Activated T-helper 2 cell treated with anti-CD3 and anti-CD28 coated beads, Interferon-gamma antibody, Interleukin-2, Interleukin-4, amounts not matched to agents 10 μg/mL and 5 μg/mL and 100 μg/mL, durations not matched to agents 14 hours and 24 hours and 36 hours (primary cell): ENCODE results near the gene ELF1. TPM values are rescaled to one million over a fixed set of nuclear protein-coding genes. Genes with fewer than 3 reads are reported as not detected.

Experiments
- DNase-seq: peaks from one replicate; pipeline ENCODE4 v3.0.0; 2021; ENCODE audit warnings: low spot score
- H3K27ac Mint-ChIP-seq: one replicate; pipeline ENCODE4 v1.8.0; 2021; ENCODE audit warnings: mixed read lengths
- H3K27me3 Mint-ChIP-seq: one replicate; pipeline ENCODE4 v1.8.0; 2021; ENCODE audit warnings: low read depth, mixed read lengths
- H3K36me3 Mint-ChIP-seq: one replicate; pipeline ENCODE4 v1.8.0; 2021; ENCODE audit warnings: low read depth, mixed read lengths
- H3K4me1 Mint-ChIP-seq: one replicate; pipeline ENCODE4 v1.8.0; 2021; ENCODE audit warnings: low read depth, mixed read lengths
- H3K4me3 Mint-ChIP-seq: one replicate; pipeline ENCODE4 v1.8.0; 2021; ENCODE audit warnings: low read depth, mild to moderate bottlenecking, moderate library complexity, mixed read lengths
- H3K9me3 Mint-ChIP-seq: one replicate; pipeline ENCODE4 v1.8.0; 2021; ENCODE audit warnings: mixed read lengths
- intact Hi-C: fragments of 100-400 bp; cut with micrococcal nuclease; formaldehyde crosslinking; loops from one replicate; pipeline ENCODE4 v1.15.1; 2023
- total RNA-seq: library from RNA; stranded (reverse); gene quantifications from 2 replicates; pipeline ENCODE4 v1.2.3, GENCODE V29; 2022

The ELF1 gene
- total RNA-seq, 1 donor from 2014 or later, result 68.1 TPM

DNA sequence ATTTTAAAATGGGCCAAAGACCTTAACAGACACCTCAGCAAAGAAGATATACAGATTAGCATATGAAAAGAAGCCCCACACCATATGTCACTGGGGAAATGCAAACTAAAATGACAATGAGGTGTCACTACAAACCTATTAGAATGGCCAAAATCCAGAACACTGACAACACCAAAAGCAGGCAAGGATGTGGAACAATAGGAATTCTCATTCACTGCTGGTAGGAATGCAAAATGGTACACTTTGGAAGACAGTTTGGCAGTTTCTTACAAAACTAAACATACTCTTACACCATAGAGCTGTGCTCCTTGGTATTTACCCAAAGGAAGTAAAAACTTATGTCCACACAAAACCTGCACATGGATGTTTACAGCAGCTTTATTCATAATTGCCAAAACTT lies 23.1 kb downstream of the ELF1 start:
- intact Hi-C loops, result loop anchor here (1.0 to 2.0 kb wide), 2 partner anchors 9 to 13 kb away; no protein-coding TSS in a partner anchor
- Mint-ChIP-seq H3K9me3 (no peaks in the 10 kb centered on the region), H3K4me1 (peaks cover 72% of the 10 kb centered on the region), H3K4me3 (no peak overlapping the region), H3K27ac (peak overlapping the region; percentile 81), H3K27me3 (no peaks in the 10 kb centered on the region), H3K36me3 (peaks cover 56% of the 10 kb centered on the region)
- no peak for DNase-seq

DNA sequence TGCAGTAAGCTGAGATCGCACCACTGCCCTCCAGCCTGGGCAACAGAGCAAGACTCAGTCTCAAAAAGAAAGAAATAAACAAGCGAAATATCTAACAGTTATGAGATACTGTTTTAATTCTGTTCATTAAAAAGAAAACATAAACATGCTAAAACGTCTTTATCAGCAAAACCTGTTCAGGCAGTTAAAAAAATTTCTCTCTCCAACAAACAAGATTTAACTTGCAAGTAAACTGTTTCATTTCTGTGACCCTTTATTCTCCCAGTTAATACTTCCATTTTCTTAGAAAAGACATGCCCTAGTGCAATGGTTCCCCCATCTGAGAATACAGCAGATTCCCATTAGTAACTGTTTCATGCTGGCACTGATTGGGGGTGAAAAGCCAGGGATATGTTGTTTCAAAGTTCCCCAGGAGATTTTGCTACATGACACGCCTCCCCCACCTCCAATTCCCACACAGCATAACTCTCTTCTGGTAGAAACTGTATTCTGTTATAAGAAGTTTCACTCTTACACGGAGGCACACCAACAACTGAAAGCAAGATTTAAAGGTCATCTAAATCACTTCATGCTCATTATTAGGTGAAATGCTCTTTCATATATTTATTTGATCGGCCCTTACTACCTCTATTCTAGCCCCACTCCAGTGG lies 24.4 kb downstream of the ELF1 start:
- H3K4me1 Mint-ChIP-seq, result peaks cover 71% of the 10 kb centered on the region

DNA sequence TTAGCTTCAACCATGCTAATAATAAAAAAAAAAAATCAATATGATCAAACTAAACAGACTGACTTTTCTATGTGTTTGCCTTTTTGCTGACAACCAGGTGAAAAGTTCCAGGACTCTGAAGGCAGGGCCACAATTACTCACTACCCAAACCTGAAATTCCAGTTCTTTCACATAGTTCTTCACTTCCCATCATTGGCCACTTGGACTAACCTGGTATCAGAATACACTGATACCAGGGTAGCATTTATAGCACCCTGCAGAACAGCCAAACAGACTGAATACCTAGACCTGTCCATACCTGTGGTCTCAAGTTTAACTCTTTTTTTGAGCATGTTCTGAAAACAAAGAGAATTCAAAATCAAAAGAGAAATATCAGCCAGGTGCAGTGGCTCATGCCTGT lies 25.1 kb downstream of the ELF1 start:
- intact Hi-C loops, result loop anchor here (2.0 kb wide), 1 partner anchor 19 kb away; no protein-coding TSS in a partner anchor
- Mint-ChIP-seq H3K4me1 (peaks cover 65% of the 10 kb centered on the region), H3K4me3 (no peak overlapping the region), H3K27me3 (no peaks in the 10 kb centered on the region), H3K9me3 (no peaks in the 10 kb centered on the region), H3K36me3 (peaks cover 40% of the 10 kb centered on the region), H3K27ac (peak overlapping the region; percentile 37)
- no peak for DNase-seq

More for the DNA sequence above, 24.4 kb downstream of the ELF1 start:
- DNase-seq, result no peak
- Mint-ChIP-seq H3K27ac (peak overlapping the region; percentile 81), H3K27me3 (no peaks in the 10 kb centered on the region), H3K4me3 (peak overlapping the region; percentile 28), H3K36me3 (peaks cover 48% of the 10 kb centered on the region), H3K9me3 (no peaks in the 10 kb centered on the region)
- intact Hi-C loops, result loop anchor here (1.0 kb wide), 1 partner anchor 11 kb away; no protein-coding TSS in a partner anchor

DNA sequence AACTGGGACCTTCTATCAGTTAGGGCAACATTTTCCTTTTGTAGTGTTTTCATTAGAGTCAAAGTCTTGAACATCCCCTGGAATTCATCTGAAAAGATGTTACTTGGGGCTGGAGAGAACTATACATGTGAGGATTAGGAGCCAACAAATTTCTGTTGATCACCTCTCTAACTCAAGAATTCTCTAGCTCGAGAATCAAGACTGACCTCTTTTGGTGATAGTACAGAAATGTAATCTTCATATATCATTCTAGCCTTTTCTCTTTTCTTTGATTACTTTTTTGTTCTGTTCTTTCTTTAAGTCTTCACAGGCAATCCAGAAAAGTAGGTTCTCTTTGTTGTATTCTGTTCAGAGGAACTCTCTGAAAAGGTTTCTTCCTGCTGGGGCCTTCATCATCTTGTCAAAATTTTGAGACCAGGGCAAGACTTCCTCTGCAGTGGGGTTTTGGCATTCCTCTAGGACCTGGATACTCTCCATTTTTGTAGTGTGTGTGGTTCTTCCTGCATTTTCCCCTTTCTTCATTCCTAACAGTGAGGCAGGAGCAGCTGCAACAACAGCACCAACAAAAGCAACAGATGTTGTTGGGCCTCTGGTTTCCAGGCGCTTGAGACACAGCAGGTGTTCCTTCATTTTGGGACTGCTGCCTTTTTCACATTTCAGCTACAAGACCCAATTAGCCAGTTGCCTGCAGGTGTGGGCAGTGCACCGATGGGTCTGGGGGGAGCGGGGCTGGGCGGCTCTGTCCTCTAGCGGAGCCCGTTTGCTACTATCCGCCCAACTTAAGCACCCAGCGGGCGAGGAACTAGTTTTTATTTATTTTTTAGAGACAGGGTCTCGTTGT lies 26.2 kb downstream of the ELF1 start:
- H3K4me1 Mint-ChIP-seq, result peaks cover 64% of the 10 kb centered on the region
- no peak for DNase-seq
- H3K27me3 Mint-ChIP-seq, result no peaks in the 10 kb centered on the region
- intact Hi-C loops, result loop anchor here (2.0 kb wide), 1 partner anchor 18 kb away; no protein-coding TSS in a partner anchor
- peaks cover 44% of the 10 kb centered on the region for H3K36me3 Mint-ChIP-seq
- H3K9me3 Mint-ChIP-seq, result no peaks in the 10 kb centered on the region
- H3K4me3 Mint-ChIP-seq, result no peak overlapping the region
- peak overlapping the region; percentile 68 for H3K27ac Mint-ChIP-seq

DNA sequence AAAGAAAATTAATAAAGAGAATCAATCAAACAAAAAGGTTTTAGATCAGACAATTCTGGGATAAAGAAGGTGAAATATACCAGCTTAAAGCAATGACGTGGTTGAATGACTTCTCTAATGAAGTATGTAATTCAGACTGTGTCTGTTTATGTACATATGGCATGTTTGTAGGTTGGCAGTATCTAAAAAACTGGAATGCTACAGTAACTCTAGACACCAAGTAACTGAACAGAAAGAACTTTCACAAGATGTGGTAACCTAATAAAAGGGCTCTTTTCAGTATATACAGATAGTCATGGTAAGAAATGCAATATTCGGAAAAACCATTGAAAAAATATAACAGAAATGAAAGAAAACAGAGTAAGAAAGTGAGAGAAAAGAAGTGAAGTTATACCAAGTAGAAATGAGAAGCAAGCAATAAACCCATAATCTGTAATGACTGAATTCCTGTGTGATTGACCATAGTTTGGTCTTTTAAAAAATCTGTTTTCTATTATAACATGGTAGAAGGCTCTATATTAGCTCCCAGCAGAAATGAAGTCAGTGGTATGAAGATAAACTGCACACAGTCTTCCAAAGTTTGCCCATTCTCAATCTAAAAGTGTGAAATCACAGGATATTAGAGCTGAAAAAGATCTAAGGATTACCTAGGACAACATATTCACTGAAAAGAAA lies 31.4 kb downstream of the ELF1 start:
- peaks cover 58% of the 10 kb centered on the region for H3K4me1 Mint-ChIP-seq
- intact Hi-C loops, result no loop called here

DNA sequence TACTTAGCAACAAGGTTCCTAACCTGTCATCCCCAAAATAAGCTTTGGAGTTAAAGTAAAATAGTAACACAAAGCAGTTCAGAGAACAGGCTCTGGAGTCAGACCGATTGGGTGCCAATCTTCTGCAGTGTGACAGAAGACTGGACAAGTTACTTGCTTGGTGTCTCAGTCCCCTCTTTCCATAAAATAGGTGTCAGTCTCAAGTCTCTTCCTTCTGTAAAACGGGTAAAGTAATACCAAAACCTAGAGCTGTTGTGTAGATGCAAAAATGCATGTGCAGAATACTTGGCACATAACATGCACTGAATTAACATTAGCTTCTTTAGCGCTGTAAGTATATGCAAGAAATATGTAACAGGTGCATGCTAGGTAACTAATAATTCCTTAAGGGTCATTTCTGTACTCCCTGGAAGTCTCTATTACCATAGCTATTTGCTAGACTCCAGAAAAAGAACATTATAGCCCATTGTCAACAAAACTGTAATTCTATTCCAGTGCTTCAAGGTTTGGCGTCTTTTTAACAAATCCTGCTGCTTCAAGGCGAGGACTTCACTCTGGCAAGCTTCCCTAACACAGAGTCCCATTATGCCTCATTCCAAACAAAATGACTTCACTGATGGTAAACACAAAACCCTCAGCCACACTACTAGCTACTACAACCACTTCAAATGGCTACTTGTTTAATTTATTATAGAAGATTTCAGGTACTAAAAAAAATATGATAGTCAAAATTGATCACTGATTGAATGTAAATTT lies 32.8 kb downstream of the ELF1 start:
- peaks cover 54% of the 10 kb centered on the region for H3K4me1 Mint-ChIP-seq
- peak overlapping the region; percentile 59 for H3K4me3 Mint-ChIP-seq
- peaks cover 27% of the 10 kb centered on the region for H3K36me3 Mint-ChIP-seq
- intact Hi-C loops, result no loop called here
- no peak for DNase-seq
- H3K27me3 Mint-ChIP-seq, result no peaks in the 10 kb centered on the region
- no peaks in the 10 kb centered on the region for H3K9me3 Mint-ChIP-seq
- peak overlapping the region; percentile 91 for H3K27ac Mint-ChIP-seq

More for the DNA sequence above, 31.4 kb downstream of the ELF1 start:
- no peaks in the 10 kb centered on the region for H3K9me3 Mint-ChIP-seq
- H3K27ac Mint-ChIP-seq, result peak overlapping the region; percentile 42
- no peak overlapping the region for H3K4me3 Mint-ChIP-seq
- peaks cover 22% of the 10 kb centered on the region for H3K36me3 Mint-ChIP-seq
- no peaks in the 10 kb centered on the region for H3K27me3 Mint-ChIP-seq
- DNase-seq, result no peak

DNA sequence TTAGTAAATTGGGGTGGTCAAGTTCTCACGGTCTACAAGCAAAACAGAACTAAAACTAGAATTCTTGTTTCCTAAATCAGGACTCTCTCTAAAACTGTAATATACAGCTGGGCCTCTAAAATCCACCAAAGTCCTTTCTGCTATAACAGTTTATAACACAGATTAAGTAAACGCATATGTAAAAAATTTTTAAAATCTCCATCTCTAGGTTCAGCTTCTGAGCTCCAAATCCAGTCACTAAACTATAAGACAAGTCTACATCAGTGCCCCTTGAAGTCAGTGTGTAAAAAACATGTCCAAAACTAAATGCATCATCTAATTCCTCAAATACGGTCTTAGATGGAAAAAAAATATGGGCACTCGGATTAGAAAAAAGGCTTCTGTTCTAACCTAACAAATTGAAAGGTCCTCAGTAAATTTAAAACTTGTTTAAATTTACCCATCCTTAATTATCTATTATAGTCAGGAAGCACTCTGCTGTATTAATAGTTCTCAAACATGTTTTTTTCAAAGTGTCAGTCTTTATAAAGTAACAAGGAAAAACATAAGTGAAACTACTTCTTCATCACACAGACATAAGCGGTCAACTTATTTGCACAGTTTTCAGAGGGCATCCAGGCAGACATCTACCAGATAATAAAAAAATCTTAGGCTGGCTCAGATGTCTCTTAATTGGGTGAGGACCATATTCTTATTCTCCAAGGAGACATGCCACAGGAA lies 33.6 kb downstream of the ELF1 start:
- Mint-ChIP-seq H3K4me3 (peak overlapping the region; percentile 80), H3K9me3 (no peaks in the 10 kb centered on the region), H3K27me3 (no peaks in the 10 kb centered on the region), H3K36me3 (peaks cover 31% of the 10 kb centered on the region), H3K4me1 (peaks cover 53% of the 10 kb centered on the region), H3K27ac (peak overlapping the region; percentile 91)
- no peak for DNase-seq
- intact Hi-C loops, result loop anchor here (1.0 kb wide), 1 partner anchor 20 kb away; no protein-coding TSS in a partner anchor

DNA sequence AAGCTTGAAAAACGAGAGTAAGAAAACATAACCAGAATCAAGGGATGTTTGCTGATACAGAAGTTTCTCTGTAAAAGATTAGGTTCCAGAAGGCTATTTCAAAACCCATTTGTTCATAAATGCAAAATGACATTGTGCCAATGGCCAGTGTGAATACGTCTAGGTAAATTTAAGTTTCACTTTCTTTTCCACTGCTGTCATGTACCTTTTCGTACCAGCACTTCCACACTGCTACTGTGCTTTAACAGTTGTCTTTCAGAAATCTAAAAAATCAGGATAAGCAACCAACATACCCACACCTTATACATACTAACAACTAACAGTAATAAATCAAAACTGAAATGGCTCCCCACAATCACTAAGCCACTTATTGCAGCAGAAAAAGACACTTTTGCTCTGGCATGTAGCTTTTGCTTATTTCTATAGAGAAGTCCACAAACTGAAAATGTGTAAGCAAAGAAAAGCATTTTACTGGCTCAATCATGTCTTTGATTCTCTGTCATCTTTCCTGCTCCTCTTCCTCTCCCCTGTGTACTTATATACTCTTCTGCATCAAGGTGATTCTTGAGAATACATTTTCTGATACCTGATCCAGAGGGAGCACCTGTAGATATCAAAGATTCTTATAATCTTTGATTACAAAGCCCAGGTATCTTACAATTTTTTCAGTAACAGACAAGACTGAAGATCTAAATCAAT lies 34.3 kb downstream of the ELF1 start:
- H3K4me1 Mint-ChIP-seq, result peaks cover 61% of the 10 kb centered on the region
- intact Hi-C loops, result loop anchor here (1.0 to 5.0 kb wide), 3 partner anchors 20 to 198 kb away; partner anchors contain the start of gene SLC25A15
- peaks cover 39% of the 10 kb centered on the region for H3K36me3 Mint-ChIP-seq
- no peaks in the 10 kb centered on the region for H3K27me3 Mint-ChIP-seq
- peak overlapping the region; percentile 80 for H3K4me3 Mint-ChIP-seq
- no peak for DNase-seq
- H3K9me3 Mint-ChIP-seq, result no peaks in the 10 kb centered on the region
- peak overlapping the region; percentile 91 for H3K27ac Mint-ChIP-seq

DNA sequence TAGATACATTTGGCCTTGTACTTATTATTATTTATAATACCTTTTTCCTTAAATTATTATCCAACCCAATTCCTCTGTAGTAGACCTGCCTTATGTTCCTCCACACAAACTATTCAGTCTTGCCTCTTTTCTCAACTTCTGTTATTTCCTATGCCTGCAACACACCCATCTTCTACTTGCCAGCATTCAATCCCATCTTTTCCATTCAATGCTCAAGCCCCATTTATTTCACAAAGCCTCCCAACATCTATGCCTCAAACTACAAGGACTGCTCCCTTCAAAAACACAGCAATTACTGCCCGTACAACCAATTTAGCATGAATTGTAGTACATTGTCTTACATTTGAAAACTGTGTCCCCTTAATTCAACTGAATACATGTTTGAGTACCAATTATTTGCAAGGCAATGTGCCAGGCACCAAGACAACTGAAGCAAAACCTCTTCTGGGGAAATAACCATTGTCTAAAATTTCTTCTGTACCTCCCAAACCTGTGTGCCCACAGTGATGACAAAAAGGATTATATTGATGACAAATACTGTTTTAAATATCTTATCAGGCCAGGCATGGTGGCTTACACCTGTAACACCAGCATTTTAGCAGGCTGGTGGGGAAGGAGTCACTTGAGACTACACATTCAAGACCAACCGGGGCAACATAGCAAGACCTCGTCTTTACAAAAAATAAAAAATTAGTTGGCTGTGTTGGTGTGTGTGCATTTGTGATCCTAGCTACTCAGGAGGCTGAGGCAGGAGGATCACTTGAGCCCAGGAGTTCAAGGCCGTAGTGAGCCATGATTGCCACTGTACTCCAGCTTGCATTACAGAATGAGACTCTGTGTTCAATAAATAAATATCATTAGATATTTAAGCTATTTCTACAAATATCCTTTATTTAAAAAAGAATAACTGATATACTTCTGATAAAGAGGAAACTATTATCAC lies 35.1 kb downstream of the ELF1 start:
- no peaks in the 10 kb centered on the region for H3K9me3 Mint-ChIP-seq
- no peaks in the 10 kb centered on the region for H3K27me3 Mint-ChIP-seq
- no peak for DNase-seq
- H3K27ac Mint-ChIP-seq, result peak overlapping the region; percentile 93
- intact Hi-C loops, result loop anchor here (2.0 to 5.0 kb wide), 4 partner anchors 13 to 197 kb away; partner anchors contain the start of genes SLC25A15 and WBP4
- peak overlapping the region; percentile 70 for H3K4me3 Mint-ChIP-seq
- H3K36me3 Mint-ChIP-seq, result peaks cover 44% of the 10 kb centered on the region
- peaks cover 67% of the 10 kb centered on the region for H3K4me1 Mint-ChIP-seq

DNA sequence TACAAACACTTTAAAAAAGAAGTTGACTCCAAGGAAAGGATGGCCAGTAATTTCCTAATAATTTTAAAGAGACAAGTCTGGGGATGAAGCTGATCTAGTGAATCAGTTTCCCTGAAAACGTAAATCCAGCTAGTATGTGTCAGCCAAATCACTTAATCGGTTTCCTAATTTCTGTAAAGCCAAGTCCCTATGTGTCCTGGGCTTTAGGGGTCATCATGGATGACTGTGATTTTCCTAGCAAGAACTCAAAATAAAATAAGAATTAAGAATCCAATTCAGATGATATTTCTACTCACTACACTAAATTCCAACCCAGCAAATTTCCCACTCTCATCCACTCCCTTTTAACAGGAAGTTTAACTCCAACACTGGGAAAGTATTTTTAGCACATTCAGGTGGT lies 35.9 kb downstream of the ELF1 start:
- no peak for DNase-seq
- peak overlapping the region; percentile 93 for H3K27ac Mint-ChIP-seq
- intact Hi-C loops, result loop anchor here (2.0 to 5.0 kb wide), 4 partner anchors 14 to 196 kb away; partner anchors contain the start of genes SLC25A15 and WBP4
- no peaks in the 10 kb centered on the region for H3K27me3 Mint-ChIP-seq
- H3K4me3 Mint-ChIP-seq, result peak overlapping the region; percentile 70
- no peaks in the 10 kb centered on the region for H3K9me3 Mint-ChIP-seq
- peaks cover 40% of the 10 kb centered on the region for H3K36me3 Mint-ChIP-seq
- peaks cover 67% of the 10 kb centered on the region for H3K4me1 Mint-ChIP-seq
